H9 (cell line): Measurements from ENCODE around the gene BCAS3. TPM values are rescaled to one million over a fixed set of nuclear protein-coding genes. Genes with fewer than 3 reads are reported as not detected.

Source experiments
- DNase-seq: peaks from one replicate; pipeline ENCODE4 v3.0.0-alpha.2; 2017
- H2AFZ ChIP-seq: one replicate; pipeline ENCODE4 v1.6.1; 2013; ENCODE audit warnings: mild to moderate bottlenecking, low read length, control low read depth, moderate library complexity
- H2AK5ac ChIP-seq: 2 replicates; pipeline ENCODE4 v1.6.1; 2013; ENCODE audit warnings: low read length, control low read depth, mixed read lengths; ENCODE audit not compliant: insufficient read length
- H2BK120ac ChIP-seq: one replicate; pipeline ENCODE4 v1.6.1; 2013; ENCODE audit warnings: low read depth, mild to moderate bottlenecking, low read length, control low read depth, inconsistent platforms; ENCODE audit not compliant: poor library complexity, severe bottlenecking
- H2BK12ac ChIP-seq: 2 replicates; pipeline ENCODE4 v1.6.1; 2013; ENCODE audit warnings: low read length, control low read depth, mixed read lengths, low read depth; ENCODE audit not compliant: insufficient read length
- H2BK15ac ChIP-seq: 2 replicates; pipeline ENCODE4 v1.6.1; 2013; ENCODE audit warnings: low read depth, low read length, control low read depth
- H2BK20ac ChIP-seq: one replicate; pipeline ENCODE4 v1.6.1; 2013; ENCODE audit warnings: low read depth, mild to moderate bottlenecking, low read length, control low read depth, inconsistent platforms; ENCODE audit not compliant: poor library complexity, severe bottlenecking
- H2BK5ac ChIP-seq: 2 replicates; pipeline ENCODE4 v1.6.1; 2013; ENCODE audit warnings: low read length, control low read depth, mixed read lengths; ENCODE audit not compliant: insufficient read length
- H3K14ac ChIP-seq: 2 replicates; pipeline ENCODE4 v1.6.1; 2013; ENCODE audit warnings: low read length, control low read depth; ENCODE audit not compliant: insufficient read depth
- H3K18ac ChIP-seq: 2 replicates; pipeline ENCODE4 v1.6.1; 2013; ENCODE audit warnings: low read depth, mild to moderate bottlenecking, mixed read lengths, low read length, control low read depth; ENCODE audit not compliant: insufficient read length
- H3K23ac ChIP-seq: 2 replicates; pipeline ENCODE4 v1.6.1; 2013; ENCODE audit warnings: low read length, control low read depth, mixed read lengths, low read depth; ENCODE audit not compliant: insufficient read length
- H3K23me2 ChIP-seq: 2 replicates; pipeline ENCODE4 v1.6.1; 2013; ENCODE audit warnings: low read depth, mild to moderate bottlenecking, mixed read lengths, low read length, control low read depth; ENCODE audit not compliant: insufficient read length, poor library complexity, severe bottlenecking
- H3K27ac ChIP-seq: 2 replicates; pipeline ENCODE4 v1.5.1; 2013; ENCODE audit warnings: low read length, control low read depth, mixed read lengths, low read depth; ENCODE audit not compliant: insufficient read length
- H3K27me3 ChIP-seq: 2 replicates; pipeline ENCODE4 v1.6.1; 2013; ENCODE audit warnings: low read length, control low read depth, inconsistent platforms; ENCODE audit not compliant: insufficient read depth
- H3K4ac ChIP-seq: 2 replicates; pipeline ENCODE4 v1.6.1; 2013; ENCODE audit warnings: low read depth, mild to moderate bottlenecking, control low read depth, inconsistent platforms, low read length, moderate library complexity
- H3K4me1 ChIP-seq: 2 replicates; pipeline ENCODE4 v1.6.1; 2013; ENCODE audit warnings: low read length, control low read depth, inconsistent platforms; ENCODE audit not compliant: insufficient read depth
- H3K4me2 ChIP-seq: 2 replicates; pipeline ENCODE4 v1.6.1; 2013; ENCODE audit warnings: low read length, control low read depth, mixed read lengths; ENCODE audit not compliant: insufficient read length, insufficient read depth
- H3K56ac ChIP-seq: 2 replicates; pipeline ENCODE4 v1.6.1; 2013; ENCODE audit warnings: low read depth, mild to moderate bottlenecking, mixed read lengths, low read length, control low read depth; ENCODE audit not compliant: insufficient read length
- H3K79me1 ChIP-seq: 2 replicates; pipeline ENCODE4 v1.6.1; 2013; ENCODE audit warnings: low read depth, mild to moderate bottlenecking, moderate library complexity, low read length, control low read depth, inconsistent platforms; ENCODE audit not compliant: insufficient read depth, poor library complexity, severe bottlenecking
- H3K79me2 ChIP-seq: 2 replicates; pipeline ENCODE4 v1.6.1; 2013; ENCODE audit warnings: low read length, control low read depth, inconsistent platforms; ENCODE audit not compliant: insufficient read depth
- H3K9ac ChIP-seq: 2 replicates; pipeline ENCODE4 v1.6.1; 2013; ENCODE audit warnings: low read length, control low read depth, mixed read lengths; ENCODE audit not compliant: insufficient read length; ENCODE audit errors: extremely low read depth
- H3K9me3 ChIP-seq: one replicate; pipeline ENCODE4 v1.6.1; 2013; ENCODE audit warnings: low read depth, low read length, inconsistent platforms; ENCODE audit not compliant: control insufficient read depth
- H3T11ph ChIP-seq: one replicate; pipeline ENCODE4 v1.6.1; 2013; ENCODE audit warnings: mild to moderate bottlenecking, low read length, control low read depth, inconsistent platforms
- H4K20me1 ChIP-seq: one replicate; pipeline ENCODE4 v1.6.1; 2013; ENCODE audit not compliant: control insufficient read depth, insufficient read length, insufficient read depth
- H4K5ac ChIP-seq: 2 replicates; pipeline ENCODE4 v1.6.1; 2013; ENCODE audit warnings: low read depth, mild to moderate bottlenecking, mixed read lengths, low read length, control low read depth; ENCODE audit not compliant: insufficient read length
- H4K8ac ChIP-seq: replicated peaks from 2 replicates; pipeline ENCODE4 v1.6.1; 2013; ENCODE audit warnings: low read length, control low read depth, mixed read lengths, low read depth; ENCODE audit not compliant: insufficient read length
- H4K91ac ChIP-seq: 2 replicates; pipeline ENCODE4 v1.6.1; 2013; ENCODE audit warnings: low read depth, mild to moderate bottlenecking, moderate library complexity, mixed read lengths, low read length, control low read depth; ENCODE audit not compliant: insufficient read length
- H3K27ac Mint-ChIP-seq, 3 experiments: 2 replicates in 2 of 3; 3 replicates in 1 of 3; pipeline ENCODE4 v1.8.0; 2020 to 2021; ENCODE audit warnings: mixed read lengths in 3 of 3, mild to moderate bottlenecking in 1 of 3, moderate library complexity in 1 of 3
- H3K27me3 Mint-ChIP-seq: 2 replicates; pipeline ENCODE4 v1.8.0; 2021; ENCODE audit warnings: low read depth, mild to moderate bottlenecking, moderate library complexity, mixed read lengths
- H3K36me3 Mint-ChIP-seq, 3 experiments: 2 replicates in 2 of 3; 3 replicates in 1 of 3; pipeline ENCODE4 v1.8.0; 2020 to 2021; ENCODE audit warnings: low read depth in 3 of 3, mixed read lengths in 3 of 3; ENCODE audit not compliant: insufficient read depth in 1 of 3
- H3K4me1 Mint-ChIP-seq, 2 experiments: 2 replicates each; pipeline ENCODE4 v1.8.0; 2020; ENCODE audit warnings: mixed read lengths in 2 of 2
- H3K4me3 Mint-ChIP-seq, 2 experiments: 2 replicates in 1 of 2; 3 replicates in 1 of 2; pipeline ENCODE4 v1.8.0; 2020 to 2021; ENCODE audit warnings: mild to moderate bottlenecking in 2 of 2, mixed read lengths in 2 of 2, moderate library complexity in 1 of 2
- H3K9me3 Mint-ChIP-seq, 2 experiments: 2 replicates in 1 of 2; 3 replicates in 1 of 2; pipeline ENCODE4 v1.8.0; 2020; ENCODE audit warnings: mild to moderate bottlenecking in 2 of 2, mixed read lengths in 2 of 2, moderate library complexity in 1 of 2
- WGBS: extraction: QIAGEN DNeasy Blood & Tissue Kit; methylation state at CpG from one replicate; pipeline ENCODE4 v1.1.7; 2013; ENCODE audit warnings: missing lambda C conversion rate, low lambda C conversion rate, mixed read lengths; ENCODE audit not compliant: insufficient read length; ENCODE audit errors: extremely low coverage; 5-methylcytosine and 5-hydroxymethylcytosine counted together
- total RNA-seq: library from RNA; stranded (reverse); gene quantifications from 2 replicates; pipeline ENCODE4 v1.2.1, GENCODE V29; 2021
- TF ChIP-seq, protein P1 (sequence below): fragments of 200-600 bp; sonication (generic); conservative IDR thresholded peaks from 3 replicates; pipeline ENCODE4 v1.8.0; 2021; ENCODE audit warnings: antibody characterized with exemption, mild to moderate bottlenecking

BCAS3 gene
- total RNA-seq, 1 experiment from 2014 or later = 22.4 TPM

DNA sequence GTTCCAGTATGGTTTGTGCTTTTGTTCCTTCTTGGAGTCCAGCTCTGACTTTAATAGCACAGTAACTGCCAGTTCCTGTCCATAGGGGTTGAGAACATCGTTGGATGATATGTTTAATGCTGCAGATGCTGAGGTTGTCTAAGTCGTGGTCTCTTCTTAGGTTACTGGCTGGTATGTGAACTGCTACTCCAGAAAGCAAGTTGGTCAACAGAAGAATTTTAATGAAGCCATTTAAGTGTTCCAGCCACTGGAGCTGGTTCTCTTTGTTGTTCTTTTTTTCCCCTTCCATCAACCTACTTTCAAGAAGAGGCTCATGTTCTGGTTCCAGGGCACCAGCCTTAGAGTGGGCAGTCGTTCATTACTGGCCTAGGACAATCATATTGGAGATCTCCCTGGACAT, 581.7 kb downstream of the BCAS3 start:
- Histone ChIP-seq H3K18ac (no peak overlapping the region), H4K20me1 (no peaks in the 10 kb centered on the region)
- peaks cover under 1 to 8% of the 10 kb centered on the region in 2 experiments; a peak in 3 of 4 replicates for H3K4me1 Mint-ChIP-seq

More for the DNA sequence above, 581.7 kb downstream of the BCAS3 start:
- H3K9me3 ChIP-seq = no peaks in the 10 kb centered on the region
- H3K23me2 ChIP-seq = no peaks in the 10 kb centered on the region
- no peak overlapping the region for H2BK120ac ChIP-seq
- DNase-seq = no peak
- no peak overlapping the region for H4K5ac ChIP-seq
- WGBS = no CpG with 5 or more reads among the region's 3 CpGs
- H2AFZ ChIP-seq = no peak overlapping the region
- no peak overlapping the region for H4K91ac ChIP-seq
- TF ChIP-seq, protein P1, sequence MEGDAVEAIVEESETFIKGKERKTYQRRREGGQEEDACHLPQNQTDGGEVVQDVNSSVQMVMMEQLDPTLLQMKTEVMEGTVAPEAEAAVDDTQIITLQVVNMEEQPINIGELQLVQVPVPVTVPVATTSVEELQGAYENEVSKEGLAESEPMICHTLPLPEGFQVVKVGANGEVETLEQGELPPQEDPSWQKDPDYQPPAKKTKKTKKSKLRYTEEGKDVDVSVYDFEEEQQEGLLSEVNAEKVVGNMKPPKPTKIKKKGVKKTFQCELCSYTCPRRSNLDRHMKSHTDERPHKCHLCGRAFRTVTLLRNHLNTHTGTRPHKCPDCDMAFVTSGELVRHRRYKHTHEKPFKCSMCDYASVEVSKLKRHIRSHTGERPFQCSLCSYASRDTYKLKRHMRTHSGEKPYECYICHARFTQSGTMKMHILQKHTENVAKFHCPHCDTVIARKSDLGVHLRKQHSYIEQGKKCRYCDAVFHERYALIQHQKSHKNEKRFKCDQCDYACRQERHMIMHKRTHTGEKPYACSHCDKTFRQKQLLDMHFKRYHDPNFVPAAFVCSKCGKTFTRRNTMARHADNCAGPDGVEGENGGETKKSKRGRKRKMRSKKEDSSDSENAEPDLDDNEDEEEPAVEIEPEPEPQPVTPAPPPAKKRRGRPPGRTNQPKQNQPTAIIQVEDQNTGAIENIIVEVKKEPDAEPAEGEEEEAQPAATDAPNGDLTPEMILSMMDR = no peak
- H2BK5ac ChIP-seq = no peak overlapping the region
- Mint-ChIP-seq H3K27me3 (no peaks in the 10 kb centered on the region), H3K4me3 (no peak overlapping the region), H3K27ac (no peak overlapping the region), H3K9me3 (no peaks in the 10 kb centered on the region), H3K36me3 (no peaks in the 10 kb centered on the region)
- no peak overlapping the region for H3K27ac ChIP-seq
- H3K14ac ChIP-seq = no peak overlapping the region
- no peaks in the 10 kb centered on the region for H3K79me1 ChIP-seq
- no peaks in the 10 kb centered on the region for H3K27me3 ChIP-seq
- no peak overlapping the region for H4K8ac ChIP-seq
- no peak overlapping the region for H3T11ph ChIP-seq
- H3K4me2 ChIP-seq = no peak overlapping the region
- no peak overlapping the region for H3K23ac ChIP-seq
- no peak overlapping the region for H2BK12ac ChIP-seq
- no peaks in the 10 kb centered on the region for H3K79me2 ChIP-seq
- H3K4ac ChIP-seq = no peak overlapping the region
- H2BK20ac ChIP-seq = no peak overlapping the region
- no peak overlapping the region for H2BK15ac ChIP-seq
- no peak overlapping the region for H3K56ac ChIP-seq
- H2AK5ac ChIP-seq = no peak overlapping the region
- no peaks in the 10 kb centered on the region for H3K4me1 ChIP-seq
- no peak overlapping the region for H3K9ac ChIP-seq
